Measurements from ENCODE around the gene SLC29A2.

The SLC29A2 gene

GRCh38 chr11:66340596-66341501 lies 30.7 kb downstream of the SLC29A2 start:
- H3K9me3 ChIP-seq (ENCODE audit: control insufficient read depth, insufficient read depth, low read depth, low read length): no peaks in the 10 kb centered on the region
- CTCF ChIA-PET: interaction anchor here (1.1 to 1.4 kb wide), 2 partner anchors 12 to 29 kb away, joined by 4 to 6 read pairs; no protein-coding TSS in a partner anchor
- no peaks in the 10 kb centered on the region for H3K4me1 ChIP-seq (ENCODE audit: control insufficient read depth, insufficient read depth, low read length)
- TF ChIP-seq RBAK (tag by site-specific recombination; IDR thresholded peaks at IDR 0.05): no peak
- TF ChIP-seq ZNF335 (tag by site-specific recombination; conservative IDR thresholded peaks at IDR 0.05): no peak
- TF ChIP-seq GLIS2 (tag by site-specific recombination; IDR thresholded peaks at IDR 0.05): no peak
- no peak for TF ChIP-seq ZNF704 (tag by site-specific recombination; IDR thresholded peaks at IDR 0.05)
- TF ChIP-seq ZNF629 (tag by site-specific recombination; IDR thresholded peaks at IDR 0.05): no peak
- no peak for TF ChIP-seq ZNF274 (IDR thresholded peaks at IDR 0.05; ENCODE audit: low read length)
- no peak for TF ChIP-seq ZNF274 (tag by site-specific recombination; IDR thresholded peaks at IDR 0.05; ENCODE audit: borderline replicate concordance)
- no peak for TF ChIP-seq ZNF626 (tag by site-specific recombination; IDR thresholded peaks at IDR 0.05)
- TF ChIP-seq ZSCAN30 (tag by site-specific recombination; IDR thresholded peaks at IDR 0.05): no peak
- TF ChIP-seq ZNF639 (tag by site-specific recombination; IDR thresholded peaks at IDR 0.05): no peak
- TF ChIP-seq, protein P1, sequence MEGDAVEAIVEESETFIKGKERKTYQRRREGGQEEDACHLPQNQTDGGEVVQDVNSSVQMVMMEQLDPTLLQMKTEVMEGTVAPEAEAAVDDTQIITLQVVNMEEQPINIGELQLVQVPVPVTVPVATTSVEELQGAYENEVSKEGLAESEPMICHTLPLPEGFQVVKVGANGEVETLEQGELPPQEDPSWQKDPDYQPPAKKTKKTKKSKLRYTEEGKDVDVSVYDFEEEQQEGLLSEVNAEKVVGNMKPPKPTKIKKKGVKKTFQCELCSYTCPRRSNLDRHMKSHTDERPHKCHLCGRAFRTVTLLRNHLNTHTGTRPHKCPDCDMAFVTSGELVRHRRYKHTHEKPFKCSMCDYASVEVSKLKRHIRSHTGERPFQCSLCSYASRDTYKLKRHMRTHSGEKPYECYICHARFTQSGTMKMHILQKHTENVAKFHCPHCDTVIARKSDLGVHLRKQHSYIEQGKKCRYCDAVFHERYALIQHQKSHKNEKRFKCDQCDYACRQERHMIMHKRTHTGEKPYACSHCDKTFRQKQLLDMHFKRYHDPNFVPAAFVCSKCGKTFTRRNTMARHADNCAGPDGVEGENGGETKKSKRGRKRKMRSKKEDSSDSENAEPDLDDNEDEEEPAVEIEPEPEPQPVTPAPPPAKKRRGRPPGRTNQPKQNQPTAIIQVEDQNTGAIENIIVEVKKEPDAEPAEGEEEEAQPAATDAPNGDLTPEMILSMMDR (tag by site-specific recombination; IDR thresholded peaks at IDR 0.05): no peak
- TF ChIP-seq ZNF561 (tag by site-specific recombination; IDR thresholded peaks at IDR 0.05; ENCODE audit: borderline replicate concordance): no peak
- TF ChIP-seq ZNF776 (tag by site-specific recombination; IDR thresholded peaks at IDR 0.05; ENCODE audit: borderline replicate concordance): no peak
- TF ChIP-seq KLF9 (tag by site-specific recombination; IDR thresholded peaks at IDR 0.05; ENCODE audit: low read depth): no peak
- TF ChIP-seq, protein P2, sequence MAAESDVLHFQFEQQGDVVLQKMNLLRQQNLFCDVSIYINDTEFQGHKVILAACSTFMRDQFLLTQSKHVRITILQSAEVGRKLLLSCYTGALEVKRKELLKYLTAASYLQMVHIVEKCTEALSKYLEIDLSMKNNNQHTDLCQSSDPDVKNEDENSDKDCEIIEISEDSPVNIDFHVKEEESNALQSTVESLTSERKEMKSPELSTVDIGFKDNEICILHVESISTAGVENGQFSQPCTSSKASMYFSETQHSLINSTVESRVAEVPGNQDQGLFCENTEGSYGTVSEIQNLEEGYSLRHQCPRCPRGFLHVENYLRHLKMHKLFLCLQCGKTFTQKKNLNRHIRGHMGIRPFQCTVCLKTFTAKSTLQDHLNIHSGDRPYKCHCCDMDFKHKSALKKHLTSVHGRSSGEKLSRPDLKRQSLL (tag by site-specific recombination; IDR thresholded peaks at IDR 0.05): no peak
- no peak for TF ChIP-seq ZFP3 (tag by site-specific recombination; IDR thresholded peaks at IDR 0.05; ENCODE audit: low read depth)
- no peak for TF ChIP-seq ZBTB1 (tag by site-specific recombination; IDR thresholded peaks at IDR 0.05)
- H3K36me3 ChIP-seq (ENCODE audit: control insufficient read depth in 2 of 2, insufficient read depth in 1 of 2, low read length in 2 of 2): peaks cover 0 to 66% of the 10 kb centered on the region in 2 experiments; a peak in 2 of 3 replicates
- no peak overlapping the region for H3K4me3 ChIP-seq (ENCODE audit: low read depth, low read length)
- POLR2A ChIA-PET: no interaction called here
- H3K27ac ChIP-seq (ENCODE audit: extremely low read depth, low read depth, low read length): no peak overlapping the region

GRCh38 chr11:66339686-66340483 lies 31.7 kb downstream of the SLC29A2 start:
- Histone ChIP-seq H3K4me3 (ENCODE audit: low read depth, low read length) (no peak overlapping the region), H3K36me3 (ENCODE audit: control insufficient read depth in 2 of 2, insufficient read depth in 1 of 2, low read length in 2 of 2) (peaks cover 0 to 66% of the 10 kb centered on the region in 2 experiments; a peak in 2 of 3 replicates), H3K4me1 (ENCODE audit: control insufficient read depth, insufficient read depth, low read length) (no peaks in the 10 kb centered on the region), H3K27ac (ENCODE audit: extremely low read depth, low read depth, low read length) (no peak overlapping the region), H3K9me3 (ENCODE audit: control insufficient read depth, insufficient read depth, low read depth, low read length) (no peaks in the 10 kb centered on the region)
- ChIA-PET CTCF (interaction anchor here (0.6 to 1.4 kb wide), 4 partner anchors 11 to 318 kb away, joined by 3 to 6 read pairs (median 4); no protein-coding TSS in a partner anchor), POLR2A (interaction anchor here (1.7 kb wide), 1 partner anchor 28 kb away, joined by 4 read pairs; no protein-coding TSS in a partner anchor)
- TF ChIP-seq EGR2 (tag by site-specific recombination; IDR thresholded peaks at IDR 0.05; ENCODE audit: low read depth): no peak
- no peak for TF ChIP-seq SALL2 (tag by site-specific recombination; IDR thresholded peaks at IDR 0.05; ENCODE audit: borderline replicate concordance)
- TF ChIP-seq ZNF585B (tag by site-specific recombination; IDR thresholded peaks at IDR 0.05): no peak
- TF ChIP-seq, protein P3, sequence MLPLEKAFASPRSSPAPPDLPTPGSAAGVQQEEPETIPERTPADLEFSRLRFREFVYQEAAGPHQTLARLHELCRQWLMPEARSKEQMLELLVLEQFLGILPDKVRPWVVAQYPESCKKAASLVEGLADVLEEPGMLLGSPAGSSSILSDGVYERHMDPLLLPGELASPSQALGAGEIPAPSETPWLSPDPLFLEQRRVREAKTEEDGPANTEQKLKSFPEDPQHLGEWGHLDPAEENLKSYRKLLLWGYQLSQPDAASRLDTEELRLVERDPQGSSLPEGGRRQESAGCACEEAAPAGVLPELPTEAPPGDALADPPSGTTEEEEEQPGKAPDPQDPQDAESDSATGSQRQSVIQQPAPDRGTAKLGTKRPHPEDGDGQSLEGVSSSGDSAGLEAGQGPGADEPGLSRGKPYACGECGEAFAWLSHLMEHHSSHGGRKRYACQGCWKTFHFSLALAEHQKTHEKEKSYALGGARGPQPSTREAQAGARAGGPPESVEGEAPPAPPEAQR (tag by site-specific recombination; IDR thresholded peaks at IDR 0.05): no peak
- TF ChIP-seq, protein P4, sequence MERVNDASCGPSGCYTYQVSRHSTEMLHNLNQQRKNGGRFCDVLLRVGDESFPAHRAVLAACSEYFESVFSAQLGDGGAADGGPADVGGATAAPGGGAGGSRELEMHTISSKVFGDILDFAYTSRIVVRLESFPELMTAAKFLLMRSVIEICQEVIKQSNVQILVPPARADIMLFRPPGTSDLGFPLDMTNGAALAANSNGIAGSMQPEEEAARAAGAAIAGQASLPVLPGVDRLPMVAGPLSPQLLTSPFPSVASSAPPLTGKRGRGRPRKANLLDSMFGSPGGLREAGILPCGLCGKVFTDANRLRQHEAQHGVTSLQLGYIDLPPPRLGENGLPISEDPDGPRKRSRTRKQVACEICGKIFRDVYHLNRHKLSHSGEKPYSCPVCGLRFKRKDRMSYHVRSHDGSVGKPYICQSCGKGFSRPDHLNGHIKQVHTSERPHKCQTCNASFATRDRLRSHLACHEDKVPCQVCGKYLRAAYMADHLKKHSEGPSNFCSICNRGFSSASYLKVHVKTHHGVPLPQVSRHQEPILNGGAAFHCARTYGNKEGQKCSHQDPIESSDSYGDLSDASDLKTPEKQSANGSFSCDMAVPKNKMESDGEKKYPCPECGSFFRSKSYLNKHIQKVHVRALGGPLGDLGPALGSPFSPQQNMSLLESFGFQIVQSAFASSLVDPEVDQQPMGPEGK (tag by site-specific recombination; IDR thresholded peaks at IDR 0.05): no peak
- no peak for TF ChIP-seq ZNF394 (tag by site-specific recombination; IDR thresholded peaks at IDR 0.05; ENCODE audit: borderline replicate concordance)

All from HEK293 (cell line).